IPS-15b (cell line): ENCODE results near the gene ELAVL3.
A peak's percentile ranks its signal among the peaks of the same experiment; 100 is the strongest.

Experiments
- H3K27me3 ChIP-seq: one replicate; pipeline ENCODE4 v1.6.1; 2013; ENCODE audit warnings: low read length; ENCODE audit not compliant: control insufficient read depth, insufficient read depth
- H3K36me3 ChIP-seq: one replicate; pipeline ENCODE4 v1.6.1; 2013; ENCODE audit warnings: low read length; ENCODE audit not compliant: control insufficient read depth, insufficient read depth
- H3K4me1 ChIP-seq: one replicate; pipeline ENCODE4 v1.6.1; 2013; ENCODE audit warnings: mild to moderate bottlenecking, low read length; ENCODE audit not compliant: control insufficient read depth, insufficient read depth
- H3K4me3 ChIP-seq: one replicate; pipeline ENCODE4 v1.5.1; 2013; ENCODE audit warnings: low read depth, low read length
- H3K9ac ChIP-seq: one replicate; pipeline ENCODE4 v1.6.1; 2013; ENCODE audit warnings: low read depth, mild to moderate bottlenecking, low read length
- H3K9me3 ChIP-seq: one replicate; pipeline ENCODE4 v1.6.1; 2013; ENCODE audit warnings: mild to moderate bottlenecking, low read length; ENCODE audit not compliant: control insufficient read depth, insufficient read depth

Gene ELAVL3

GRCh38 chr19:11480715-11481533, at the start of gene ELAVL3:
Gene ELAVL3 (minus strand): TSS chr19:11481046. CDS start chr19:11480608, 438 bp downstream.
- Histone ChIP-seq H3K9me3 (no peaks in the 10 kb centered on the region), H3K4me3 (peak within 1 kb of the TSS; percentile 37), H3K4me1 (no peaks in the 10 kb centered on the region), H3K27me3 (peaks cover 26% of the 10 kb centered on the region), H3K9ac (no peak within 1 kb of the TSS), H3K36me3 (no peaks in the 10 kb centered on the region)

GRCh38 chr19:11530432-11530831, 49.6 kb upstream of the ELAVL3 start:
- H3K27me3 ChIP-seq: no peaks in the 10 kb centered on the region
- no peak overlapping the region for H3K4me3 ChIP-seq
- peaks cover under 1% of the 10 kb centered on the region for H3K4me1 ChIP-seq
- no peaks in the 10 kb centered on the region for H3K9me3 ChIP-seq
- no peaks in the 10 kb centered on the region for H3K36me3 ChIP-seq
- no peak overlapping the region for H3K9ac ChIP-seq

- H3K4me1 ChIP-seq: no peaks in the 10 kb centered on the region
- H3K9ac ChIP-seq: peak within 1 kb of the TSS; percentile 84
- no peaks in the 10 kb centered on the region for H3K27me3 ChIP-seq
- no peaks in the 10 kb centered on the region for H3K9me3 ChIP-seq
- no peaks in the 10 kb centered on the region for H3K36me3 ChIP-seq
- peak within 1 kb of the TSS; percentile 75 for H3K4me3 ChIP-seq
These were observed 47.9 kb upstream of the ELAVL3 start, which contains the start of gene ECSIT for GRCh38 chr19:11528551-11529341. Gene ECSIT (minus strand): TSS chr19:11529134. CDS start chr19:11519170, 9,964 bp downstream.

GRCh38 chr19:11519138-11519537, 38.3 kb upstream of the ELAVL3 start:
- no peak overlapping the region for H3K9ac ChIP-seq
- H3K4me3 ChIP-seq: no peak overlapping the region
- H3K27me3 ChIP-seq: no peaks in the 10 kb centered on the region
- peaks cover 5% of the 10 kb centered on the region for H3K36me3 ChIP-seq
- no peaks in the 10 kb centered on the region for H3K9me3 ChIP-seq
- H3K4me1 ChIP-seq: no peaks in the 10 kb centered on the region

- H3K4me1 ChIP-seq: no peaks in the 10 kb centered on the region
- no peaks in the 10 kb centered on the region for H3K27me3 ChIP-seq
- no peak overlapping the region for H3K4me3 ChIP-seq
- peaks cover 5% of the 10 kb centered on the region for H3K36me3 ChIP-seq
- H3K9ac ChIP-seq: no peak overlapping the region
- no peaks in the 10 kb centered on the region for H3K9me3 ChIP-seq
These were observed 33.1 kb upstream of the ELAVL3 start for GRCh38 chr19:11513946-11514345.

- H3K36me3 ChIP-seq: peaks cover 8% of the 10 kb centered on the region
- H3K4me1 ChIP-seq: no peaks in the 10 kb centered on the region
- H3K4me3 ChIP-seq: no peak overlapping the region
- H3K9me3 ChIP-seq: no peaks in the 10 kb centered on the region
- H3K27me3 ChIP-seq: no peaks in the 10 kb centered on the region
- H3K9ac ChIP-seq: no peak overlapping the region
These were observed 29.6 kb upstream of the ELAVL3 start for GRCh38 chr19:11510444-11510843.

GRCh38 chr19:11507370-11508078, 26.7 kb upstream of the ELAVL3 start:
- no peaks in the 10 kb centered on the region for H3K9me3 ChIP-seq
- H3K36me3 ChIP-seq: peaks cover 3% of the 10 kb centered on the region
- H3K4me1 ChIP-seq: no peaks in the 10 kb centered on the region
- H3K27me3 ChIP-seq: no peaks in the 10 kb centered on the region
- no peak overlapping the region for H3K4me3 ChIP-seq
- H3K9ac ChIP-seq: no peak overlapping the region

- Histone ChIP-seq H3K4me1 (no peaks in the 10 kb centered on the region), H3K27me3 (no peaks in the 10 kb centered on the region), H3K9ac (no peak overlapping the region), H3K4me3 (no peak overlapping the region), H3K36me3 (peaks cover 3% of the 10 kb centered on the region), H3K9me3 (no peaks in the 10 kb centered on the region)
These were observed 26.1 kb upstream of the ELAVL3 start for GRCh38 chr19:11506967-11507366.

GRCh38 chr19:11506101-11506555, 25.3 kb upstream of the ELAVL3 start:
- Histone ChIP-seq H3K9me3 (no peaks in the 10 kb centered on the region), H3K4me1 (no peaks in the 10 kb centered on the region), H3K36me3 (peaks cover 3% of the 10 kb centered on the region), H3K27me3 (no peaks in the 10 kb centered on the region), H3K9ac (peak overlapping the region; percentile 79), H3K4me3 (peak overlapping the region; percentile 66)

GRCh38 chr19:11505504-11506100, 24.8 kb upstream of the ELAVL3 start, which contains the start of gene ZNF653:
Gene ZNF653 (minus strand): TSS chr19:11505839. CDS start chr19:11505786, 53 bp downstream.
- peak within 1 kb of the TSS; percentile 79 for H3K9ac ChIP-seq
- no peaks in the 10 kb centered on the region for H3K9me3 ChIP-seq
- no peaks in the 10 kb centered on the region for H3K27me3 ChIP-seq
- H3K4me1 ChIP-seq: no peaks in the 10 kb centered on the region
- peaks cover 3% of the 10 kb centered on the region for H3K36me3 ChIP-seq
- H3K4me3 ChIP-seq: peak within 1 kb of the TSS; percentile 74

- Histone ChIP-seq H3K27me3 (no peaks in the 10 kb centered on the region), H3K9ac (peak overlapping the region; percentile 65), H3K36me3 (peaks cover 3% of the 10 kb centered on the region), H3K4me1 (no peaks in the 10 kb centered on the region), H3K4me3 (peak overlapping the region; percentile 74), H3K9me3 (no peaks in the 10 kb centered on the region)
These were observed 24.2 kb upstream of the ELAVL3 start for GRCh38 chr19:11505032-11505503.
